Measurements from ENCODE around the gene CEACAM6.
"Not testable (repeated sequence)": the region's sequence is repeated elsewhere in the genome, so short reads cannot be mapped to it uniquely, and the experiment has no call there.

The CEACAM6 gene

GRCh38 chr19:41748012-41748411, 7.3 kb upstream of the CEACAM6 start:
- no peak for DNase-seq

DNA sequence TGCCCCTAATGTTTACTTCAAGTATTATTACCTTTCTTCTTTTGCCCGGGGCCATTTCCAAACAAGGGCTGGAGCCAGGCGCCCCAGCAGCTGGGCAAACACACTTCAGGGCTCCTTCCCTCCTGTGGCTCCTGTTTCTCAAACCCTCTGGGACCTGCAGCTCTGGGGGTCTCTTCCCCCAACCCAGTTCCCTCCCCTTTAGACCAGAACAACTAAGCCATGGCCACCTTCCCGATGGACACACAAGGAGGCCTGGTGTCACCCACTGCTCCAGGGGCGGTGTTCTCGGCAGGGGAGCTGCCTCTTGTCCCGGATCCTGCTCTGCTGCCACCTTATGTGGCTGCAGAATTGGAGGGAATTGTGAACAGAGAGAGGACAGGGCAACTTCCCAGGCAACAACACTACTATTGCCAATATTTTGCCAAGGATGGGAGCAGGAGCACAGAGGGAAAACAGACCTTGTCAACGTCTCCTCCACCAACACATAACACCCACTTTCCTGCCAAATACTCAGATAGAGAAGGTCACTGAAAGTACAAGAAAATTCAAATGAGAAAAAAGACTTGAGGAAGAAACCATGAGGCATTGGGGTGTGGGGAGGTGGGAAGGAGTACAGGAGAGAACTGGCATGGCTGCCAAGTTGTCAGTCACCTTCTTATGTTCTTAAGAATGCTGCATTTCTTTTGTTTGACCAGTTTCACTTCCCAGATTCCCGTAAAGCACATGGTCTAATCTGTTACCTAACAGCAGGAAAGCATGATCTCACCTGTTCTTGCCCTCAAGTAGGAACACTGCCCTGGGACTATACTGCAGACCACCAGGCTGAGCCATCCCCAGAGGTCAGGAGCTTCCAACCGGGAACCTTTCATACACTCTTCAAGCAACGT, 4.8 kb upstream of the CEACAM6 start:
- DNase-seq: not testable (repeated sequence)

DNA sequence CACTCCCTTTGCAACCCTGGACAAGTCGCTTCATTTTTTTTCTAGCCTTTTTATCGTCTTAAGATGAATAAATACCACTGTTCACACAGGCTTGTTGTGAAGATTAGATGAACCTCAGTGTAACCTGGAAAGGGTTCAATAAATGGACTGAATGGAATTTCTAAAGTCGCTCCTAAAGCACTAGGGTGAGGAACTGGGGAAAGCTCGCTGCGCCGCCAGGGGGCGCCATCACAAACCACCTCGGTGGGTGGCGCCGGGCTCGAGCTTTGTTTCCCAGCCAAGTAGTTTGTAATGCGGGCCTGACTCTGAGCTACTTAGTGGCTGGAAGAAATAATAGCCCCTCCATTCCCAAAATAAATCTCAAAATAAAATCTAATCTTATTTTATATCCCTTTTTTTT, 2.2 kb upstream of the CEACAM6 start:
- peak; percentile 82 to 86 for DNase-seq

GRCh38 chr19:41753936-41754529, 1.3 kb upstream of the CEACAM6 start:
- DNase-seq: peak; percentile 80 to 81

- no peak for DNase-seq
These were observed 3.5 kb downstream of the CEACAM6 start for GRCh38 chr19:41758846-41759245.

DNA sequence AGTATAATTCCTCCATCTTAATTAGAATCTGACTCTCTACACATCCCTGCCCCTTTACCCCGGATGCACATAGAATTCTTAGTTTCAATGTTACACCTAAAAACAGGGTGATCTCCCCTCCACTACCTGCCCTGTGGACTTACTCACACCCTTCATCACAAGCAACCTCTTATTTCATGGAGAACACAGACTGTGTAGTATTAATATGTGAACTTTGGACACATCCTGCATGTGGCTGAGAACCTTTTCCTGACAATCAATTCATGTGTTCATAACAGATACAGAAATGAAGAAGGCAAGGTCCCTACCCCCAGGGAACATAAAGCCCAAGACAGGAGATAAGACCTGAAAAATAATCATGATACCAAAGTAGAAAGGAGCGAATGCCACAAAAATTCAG, 11.8 kb downstream of the CEACAM6 start:
- no peak for DNase-seq

GRCh38 chr19:41768105-41768504, 12.8 kb downstream of the CEACAM6 start:
- not testable (repeated sequence) for DNase-seq

DNA sequence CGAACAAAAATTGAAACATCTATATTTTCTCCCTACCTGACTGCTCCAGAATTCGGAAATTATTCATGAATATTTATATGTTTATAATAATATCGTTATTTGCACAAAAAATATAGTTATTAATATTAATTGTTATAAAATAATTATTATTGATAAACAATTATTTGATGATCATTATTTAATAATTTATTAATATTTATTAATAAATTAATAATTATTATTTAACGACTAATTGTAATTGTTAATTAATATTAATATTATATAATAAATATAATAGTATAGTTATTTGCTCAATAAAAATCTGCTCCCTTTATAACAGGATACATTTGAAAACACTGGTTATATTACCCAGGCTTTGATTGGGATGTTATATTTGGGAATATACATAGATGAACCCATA, 14.3 kb downstream of the CEACAM6 start:
- DNase-seq: no peak

- DNase-seq: no peak
These were observed 16.1 kb downstream of the CEACAM6 start for GRCh38 chr19:41771410-41771809.

GRCh38 chr19:41774515-41774980, 19.2 kb downstream of the CEACAM6 start:
- peak; percentile 66 for DNase-seq

GRCh38 chr19:41776700-41777099, 21.4 kb downstream of the CEACAM6 start:
- DNase-seq: no peak

DNA sequence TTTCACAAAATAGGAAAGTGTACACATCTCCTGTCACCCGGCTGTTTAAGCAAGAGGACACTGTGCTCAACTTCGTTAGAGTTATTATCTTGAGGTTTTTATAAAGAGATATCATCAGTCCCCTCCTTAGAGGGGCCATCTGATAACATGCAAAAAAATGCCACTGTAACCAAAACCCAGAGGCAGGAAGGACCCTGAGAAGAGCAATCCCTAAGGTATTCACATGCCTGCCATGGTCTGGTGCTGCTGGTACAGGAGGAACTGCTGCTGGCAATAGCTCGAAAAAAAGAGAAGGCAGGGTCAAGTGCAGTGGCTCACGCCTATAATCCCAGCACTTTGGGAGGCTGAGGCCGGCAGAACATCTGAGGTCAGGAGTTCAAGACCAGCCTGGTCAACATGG, 28.3 kb downstream of the CEACAM6 start:
- no peak for DNase-seq

DNA sequence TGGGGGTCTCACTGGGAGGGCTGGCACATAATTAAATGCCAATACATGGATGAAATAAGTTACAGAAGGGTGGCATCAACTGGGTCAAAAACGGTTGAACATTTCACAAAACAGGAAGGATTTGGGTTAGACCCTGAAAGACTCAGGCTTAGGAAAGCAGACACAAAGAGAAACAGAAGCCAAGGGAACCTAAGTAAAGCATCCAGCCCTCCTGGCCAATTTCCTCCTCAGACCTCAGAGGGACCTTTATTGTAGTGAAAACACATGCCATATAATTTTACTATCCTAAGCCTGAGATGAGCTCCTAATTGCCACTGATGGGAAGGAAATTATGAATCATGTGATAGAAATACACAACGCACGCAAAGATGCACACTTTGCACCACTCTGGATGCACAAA, 29.0 kb downstream of the CEACAM6 start:
- DNase-seq: no peak

GRCh38 chr19:41784743-41785142, 29.4 kb downstream of the CEACAM6 start:
- no peak for DNase-seq

DNA sequence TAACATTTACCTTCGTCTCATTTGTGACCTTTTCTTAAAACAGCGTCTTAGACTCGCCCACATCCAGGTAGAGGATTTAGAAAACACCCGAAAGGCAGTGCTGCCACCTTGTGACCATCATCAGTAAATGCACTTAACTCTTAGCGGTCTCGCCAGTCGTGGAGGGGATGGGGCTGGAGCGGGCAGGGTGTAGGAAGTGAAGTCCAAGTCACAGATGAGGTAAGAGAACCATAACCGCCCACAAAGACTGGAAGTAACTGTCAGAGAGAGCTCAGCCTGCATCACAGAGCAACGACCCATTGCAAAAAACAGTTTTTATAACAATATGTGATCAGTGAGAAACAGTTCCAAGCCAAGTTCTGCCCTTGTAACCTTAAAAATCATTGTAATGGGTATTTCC, 30.3 kb downstream of the CEACAM6 start:
- DNase-seq: peak; percentile 72 to 77

DNA sequence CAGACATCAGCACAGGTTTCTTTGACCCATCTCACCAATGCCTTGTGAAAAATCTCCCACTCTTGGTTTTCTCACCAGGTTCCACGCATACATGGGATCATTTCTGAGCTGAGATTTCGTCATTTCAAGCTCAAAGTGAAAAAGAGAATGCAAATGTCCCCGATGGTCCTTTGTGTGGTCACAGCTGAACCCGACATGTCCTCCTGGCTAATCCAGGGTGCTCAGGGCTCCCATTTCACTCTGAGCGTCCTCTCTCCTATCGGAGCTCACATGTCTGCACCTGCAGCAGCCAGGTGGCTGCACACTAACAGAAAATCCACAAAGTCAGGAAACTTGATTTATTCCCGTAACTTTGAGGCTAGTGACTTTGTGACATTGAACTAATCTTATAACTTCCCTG, 31.7 kb downstream of the CEACAM6 start:
- DNase-seq: no peak

GRCh38 chr19:41788518-41788917, 33.2 kb downstream of the CEACAM6 start:
- DNase-seq: not testable (repeated sequence)

- DNase-seq: not testable (repeated sequence)
These were observed 33.7 kb downstream of the CEACAM6 start for GRCh38 chr19:41789053-41789452.

GRCh38 chr19:41792513-41793413, 37.4 kb downstream of the CEACAM6 start:
- peak; percentile 64 to 75 for DNase-seq

DNA sequence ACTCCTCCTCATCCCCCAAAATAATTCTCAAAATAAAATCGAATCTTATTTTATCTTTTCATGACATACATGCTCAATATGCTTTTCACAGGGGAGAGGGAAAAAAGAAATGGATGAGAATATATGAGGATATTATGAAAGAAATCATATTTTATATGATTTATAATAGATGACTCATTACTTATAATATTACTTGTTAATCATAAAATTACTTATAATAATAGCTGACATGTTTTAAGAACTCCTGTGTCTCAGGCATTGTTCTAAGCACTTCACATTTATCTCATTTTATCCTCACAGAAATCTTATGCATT, 38.0 kb downstream of the CEACAM6 start:
- no peak for DNase-seq

DNA sequence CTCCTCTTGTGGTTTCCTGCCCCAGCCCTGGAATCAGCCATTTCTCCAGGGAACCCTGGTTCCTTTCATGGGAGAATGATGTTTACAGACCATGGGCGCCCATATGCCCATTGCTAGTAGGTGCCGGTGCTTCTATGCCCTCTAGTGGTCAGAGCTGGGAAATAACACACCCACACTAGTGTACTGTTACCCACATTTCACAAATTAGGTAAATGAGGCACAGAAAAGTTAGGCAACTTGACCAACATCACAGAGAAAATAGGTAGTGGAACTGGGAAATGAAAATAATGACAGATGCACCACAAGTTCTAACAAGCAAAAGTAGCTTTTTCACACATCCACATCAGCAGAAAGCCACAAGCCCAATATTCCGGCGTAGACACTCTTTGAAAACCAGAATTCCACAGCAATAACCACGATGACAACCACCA, 39.7 kb downstream of the CEACAM6 start:
- DNase-seq: peak; percentile 70 to 76

GRCh38 chr19:41796362-41796761, 41.0 kb downstream of the CEACAM6 start, which contains the start of gene CEACAM3:
Gene CEACAM3, plus strand, starts transcription at chr19:41796587. Its CDS starts 91 bp downstream, at chr19:41796678.
- DNase-seq: no peak

- no peak for DNase-seq
These were observed 41.6 kb downstream of the CEACAM6 start for GRCh38 chr19:41796901-41797300.
